ENCODE data around the gene ENDOV. TPM values are rescaled to one million over a fixed set of nuclear protein-coding genes. Genes with fewer than 3 reads are reported as not detected.

Gene ENDOV
- polyA plus RNA-seq, 1 experiment: 18.1 TPM

DNA sequence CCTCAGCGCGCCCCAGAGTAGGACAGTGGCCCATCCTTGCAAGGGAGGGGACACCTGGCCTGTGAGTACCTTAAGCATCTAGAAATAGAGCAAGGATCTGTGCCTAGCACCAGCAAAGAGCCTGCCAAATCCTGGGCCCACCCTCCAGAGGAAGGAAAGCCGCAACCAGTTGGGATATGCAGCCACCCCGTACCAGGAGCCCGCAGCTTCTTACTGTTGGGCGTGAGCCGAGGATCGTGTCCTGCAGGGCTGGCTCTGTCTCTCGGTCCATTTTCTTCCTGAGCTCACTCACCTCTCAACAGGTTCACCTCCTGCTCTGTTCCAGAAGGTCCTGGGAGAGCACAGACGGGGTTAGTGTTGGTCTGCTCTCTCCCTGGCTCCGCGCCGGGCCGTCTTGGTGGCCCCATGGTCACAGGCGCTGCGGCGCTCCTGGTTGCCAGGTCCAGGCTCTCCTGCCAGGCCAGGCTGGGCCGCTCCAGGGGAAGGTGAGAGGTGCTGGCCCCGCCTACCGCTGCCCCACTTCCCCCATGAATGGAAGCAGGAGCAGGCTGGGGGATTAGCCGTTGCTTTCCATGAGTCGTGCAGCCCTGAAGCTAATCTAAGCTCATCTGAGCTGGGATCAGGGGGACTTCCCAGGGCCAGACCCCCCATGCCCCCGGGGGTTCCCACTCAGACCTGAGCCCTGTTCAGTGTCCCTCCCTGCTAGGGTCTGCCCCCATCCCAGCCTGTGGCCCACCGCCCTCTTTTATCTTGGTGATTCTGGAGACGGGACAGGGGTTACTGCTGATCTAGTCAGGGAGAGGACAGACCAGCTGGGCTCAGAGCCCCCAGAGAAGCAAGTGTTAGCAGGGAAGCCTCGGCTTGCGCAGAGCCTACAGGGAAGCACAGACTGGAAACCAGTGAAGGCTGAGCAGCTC is 12.7 kb downstream of the ENDOV start:
- Histone ChIP-seq H3K9me3 (ENCODE audit: control insufficient read depth, insufficient read depth, low read length) (no peaks in the 10 kb centered on the region; the same call in 1 of the 2 replicates), H3K4me3 (ENCODE audit: low read depth, low read length) (no peak overlapping the region), H3K27me3 (ENCODE audit: control insufficient read depth, insufficient read depth, low read length) (no peaks in the 10 kb centered on the region), H3K27ac (ENCODE audit: low read depth, low read length) (no peak overlapping the region)
- CTCF ChIA-PET: interaction anchor here (0.6 to 4.0 kb wide), 21 partner anchors 10 to 557 kb away, joined by 3 to 28 read pairs (median 4); no protein-coding TSS in a partner anchor
- POLR2A ChIA-PET: no interaction called here
- TF ChIP-seq CTCF (IDR thresholded peaks at IDR 0.05; ENCODE audit: low read depth, low read length): no peak
- no peak for DNase-seq (ENCODE audit: low read depth, low spot score)

DNA sequence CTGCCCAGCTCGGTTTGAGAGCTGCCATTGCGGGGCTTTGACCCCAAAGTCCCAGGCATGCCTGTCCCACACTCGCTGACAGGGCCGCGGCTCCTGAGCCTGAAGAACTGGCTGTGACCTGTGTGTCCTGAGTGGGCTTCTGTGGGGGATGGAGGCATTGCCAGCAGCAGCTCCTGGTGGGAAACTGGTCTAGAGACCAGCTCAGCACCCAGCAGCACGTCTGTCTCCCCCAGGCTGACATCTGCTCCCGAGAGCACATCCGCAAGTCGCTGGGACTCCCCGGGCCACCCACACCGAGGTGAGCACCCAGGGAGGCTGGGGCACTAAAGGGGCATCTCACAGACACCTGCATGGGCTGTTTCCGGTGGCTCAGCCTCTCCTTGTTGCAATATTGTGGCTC is 13.4 kb downstream of the ENDOV start:
- TF ChIP-seq CTCF (IDR thresholded peaks at IDR 0.05; ENCODE audit: low read depth, low read length): no peak
- ChIA-PET CTCF (interaction anchor here (1.4 to 1.7 kb wide), 2 partner anchors 14 to 553 kb away, joined by 3 to 12 read pairs; no protein-coding TSS in a partner anchor), POLR2A (no interaction called here)
- no peak overlapping the region for H3K4me3 ChIP-seq (ENCODE audit: low read depth, low read length)
- DNase-seq (ENCODE audit: low read depth, low spot score): no peak
- H3K9me3 ChIP-seq (ENCODE audit: control insufficient read depth, insufficient read depth, low read length): no peaks in the 10 kb centered on the region; the same call in 1 of the 2 replicates
- no peaks in the 10 kb centered on the region for H3K27me3 ChIP-seq (ENCODE audit: control insufficient read depth, insufficient read depth, low read length)
- no peak overlapping the region for H3K27ac ChIP-seq (ENCODE audit: low read depth, low read length)

DNA sequence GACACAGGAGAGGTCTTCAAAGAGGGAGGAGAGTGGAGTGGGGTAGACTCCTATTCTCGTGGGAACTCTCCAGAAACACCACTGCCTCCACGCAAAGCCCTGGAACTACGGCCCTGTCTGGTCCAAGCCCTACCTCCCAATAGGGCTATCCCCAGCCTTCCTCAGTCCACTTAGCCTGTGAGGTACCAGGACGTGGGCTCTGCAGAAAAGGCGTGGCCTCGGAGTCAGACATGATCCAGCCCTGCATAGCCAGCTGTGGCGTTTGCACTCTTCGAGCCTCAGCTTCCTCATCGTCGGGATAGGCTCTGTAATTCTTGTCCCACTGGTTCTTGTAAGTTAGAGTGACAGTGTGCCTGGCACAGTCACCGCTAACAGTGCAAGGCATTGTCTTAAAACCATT is 13.8 kb downstream of the ENDOV start:
- CTCF ChIA-PET: no interaction called here
- POLR2A ChIA-PET: no interaction called here
- no peaks in the 10 kb centered on the region for H3K27me3 ChIP-seq (ENCODE audit: control insufficient read depth, insufficient read depth, low read length)
- H3K4me3 ChIP-seq (ENCODE audit: low read depth, low read length): no peak overlapping the region
- no peak overlapping the region for H3K27ac ChIP-seq (ENCODE audit: low read depth, low read length)
- no peak for DNase-seq (ENCODE audit: low read depth, low spot score)
- H3K9me3 ChIP-seq (ENCODE audit: control insufficient read depth, insufficient read depth, low read length): no peaks in the 10 kb centered on the region; the same call in 1 of the 2 replicates
- no peak for TF ChIP-seq CTCF (IDR thresholded peaks at IDR 0.05; ENCODE audit: low read depth, low read length)

DNA sequence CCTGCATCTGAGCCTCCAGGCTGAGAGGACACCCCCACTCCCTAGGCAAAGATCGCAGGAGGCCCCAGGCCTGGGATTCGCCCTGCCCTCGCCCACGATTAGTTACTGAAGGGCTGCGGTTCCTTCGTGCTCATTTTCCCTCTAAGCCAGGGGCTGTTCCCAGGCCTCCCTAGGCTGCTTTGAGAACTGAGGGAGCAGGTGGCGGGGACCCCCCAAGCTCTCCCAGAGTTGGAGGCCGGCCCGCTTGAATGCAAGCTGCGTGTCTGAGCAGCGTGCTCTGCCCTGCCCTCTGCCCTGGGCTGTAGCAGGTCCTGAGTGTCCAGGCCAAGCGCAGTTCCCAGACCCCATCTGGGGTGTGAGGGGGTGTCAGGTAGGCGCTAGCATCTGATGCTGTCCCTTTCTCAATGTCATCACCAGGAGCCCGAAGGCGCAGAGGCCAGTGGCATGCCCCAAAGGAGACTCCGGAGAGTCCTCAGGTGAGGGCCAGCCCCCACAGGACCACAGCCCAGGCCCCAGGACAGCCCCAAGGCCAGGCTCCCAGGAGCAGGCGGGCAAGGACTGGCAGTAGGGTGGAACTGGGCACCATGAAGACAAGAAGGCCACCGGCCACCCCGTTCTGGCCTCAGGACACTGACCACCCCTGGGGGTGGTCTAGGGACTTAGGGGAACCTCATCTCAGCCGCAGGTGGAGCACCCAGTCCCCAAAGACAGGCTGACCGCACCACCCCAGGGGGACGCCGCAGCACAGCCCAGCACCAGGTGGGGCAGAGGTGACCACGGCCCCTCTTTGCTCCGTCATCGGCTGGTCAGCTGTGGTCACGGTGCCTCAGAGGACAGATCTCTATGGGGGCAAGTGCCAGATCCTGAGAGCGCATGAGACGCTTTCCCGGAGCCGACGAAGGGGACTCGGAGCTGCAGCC is 14.6 kb downstream of the ENDOV start:
- no peak for TF ChIP-seq CTCF (IDR thresholded peaks at IDR 0.05; ENCODE audit: low read depth, low read length)
- ChIA-PET CTCF (no interaction called here), POLR2A (no interaction called here)
- Histone ChIP-seq H3K9me3 (ENCODE audit: control insufficient read depth, insufficient read depth, low read length) (no peaks in the 10 kb centered on the region; the same call in 1 of the 2 replicates), H3K27me3 (ENCODE audit: control insufficient read depth, insufficient read depth, low read length) (no peaks in the 10 kb centered on the region), H3K27ac (ENCODE audit: low read depth, low read length) (no peak overlapping the region), H3K4me3 (ENCODE audit: low read depth, low read length) (no peak overlapping the region)
- no peak for DNase-seq (ENCODE audit: low read depth, low spot score)

Data from AG04450 (cell line).